Brain pericyte (primary cell): ENCODE data around the gene KLHL15.

ENCODE experiments used
- DNase-seq: peaks from one replicate; pipeline ENCODE4 v3.0.0-alpha.2; 2012; ENCODE audit warnings: low read depth, low spot score

Gene KLHL15

DNA sequence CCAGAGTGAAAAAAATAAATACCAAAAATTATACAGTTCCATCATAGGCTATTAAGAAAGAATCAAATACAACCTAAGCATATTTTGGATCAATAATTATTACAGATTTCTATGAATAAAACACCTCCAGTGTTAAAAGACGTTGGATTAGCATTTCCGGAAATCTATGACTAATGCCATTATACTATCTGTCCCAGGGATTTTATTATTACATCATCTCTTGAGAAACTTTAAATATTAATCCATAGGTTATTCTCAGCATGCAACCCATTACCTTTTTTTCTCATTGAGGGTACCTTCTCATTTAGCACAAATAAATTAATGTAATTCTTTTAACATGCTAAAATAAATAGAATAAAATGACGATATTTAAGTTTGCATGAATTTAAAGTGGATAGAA lies 74.6 kb downstream of the KLHL15 start:
- DNase-seq, result no peak

DNA sequence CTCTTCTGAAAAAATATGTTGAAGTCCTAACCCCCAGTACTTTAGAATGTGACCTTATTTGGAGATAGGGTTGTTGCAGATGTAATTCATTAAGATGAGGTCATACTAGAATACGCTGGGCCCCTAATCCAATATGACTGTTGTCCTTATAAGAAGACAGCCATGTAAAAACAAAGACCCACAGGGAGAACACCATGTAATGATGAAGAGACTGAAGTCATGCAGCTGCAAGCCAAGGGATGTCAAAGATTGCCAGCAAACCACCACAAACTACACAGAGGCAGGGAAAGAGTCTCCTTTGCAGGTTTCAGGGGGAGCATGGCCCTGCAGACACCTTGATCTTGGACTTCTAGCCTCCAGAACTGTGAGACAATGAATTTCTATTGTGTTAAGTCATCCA lies 81.8 kb downstream of the KLHL15 start:
- DNase-seq, result no peak

DNA sequence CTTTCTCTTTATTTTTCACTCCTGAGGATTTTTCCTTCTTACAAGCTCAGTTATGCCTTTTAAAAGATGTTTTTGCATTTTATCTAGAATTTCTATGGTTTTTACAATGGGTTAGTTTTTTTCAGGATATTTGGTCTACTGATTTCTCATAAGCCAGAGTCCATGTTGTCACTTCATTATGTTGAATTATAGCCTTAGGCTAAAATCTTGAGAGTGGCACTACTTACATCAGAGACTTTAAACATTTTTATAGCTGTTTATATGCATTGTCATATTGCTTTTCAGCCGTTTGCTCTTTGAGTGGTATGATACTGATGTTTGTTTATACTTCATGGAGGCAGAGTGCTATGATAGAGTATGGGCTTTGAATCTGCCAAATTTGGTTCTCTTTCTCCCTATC lies 82.8 kb downstream of the KLHL15 start:
- no peak for DNase-seq

DNA sequence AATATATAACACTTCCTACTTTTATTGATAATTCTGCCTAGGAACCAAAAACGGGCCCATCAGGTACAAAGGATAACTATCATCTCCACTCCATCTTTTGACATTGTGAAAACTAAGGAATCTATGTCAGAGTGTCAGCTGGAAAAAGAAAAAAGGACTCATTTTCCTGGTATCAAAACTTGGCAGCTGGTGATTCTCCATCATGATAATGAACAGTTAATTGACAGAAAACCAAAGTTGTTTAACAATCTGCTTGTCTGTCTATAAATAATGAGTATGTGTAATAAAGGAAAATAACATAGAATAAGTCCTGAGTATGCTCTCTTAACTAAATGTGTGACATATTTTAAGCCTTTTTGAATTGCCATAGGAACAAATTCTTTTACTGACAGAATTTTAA lies 87.8 kb downstream of the KLHL15 start:
- DNase-seq, result no peak

DNA sequence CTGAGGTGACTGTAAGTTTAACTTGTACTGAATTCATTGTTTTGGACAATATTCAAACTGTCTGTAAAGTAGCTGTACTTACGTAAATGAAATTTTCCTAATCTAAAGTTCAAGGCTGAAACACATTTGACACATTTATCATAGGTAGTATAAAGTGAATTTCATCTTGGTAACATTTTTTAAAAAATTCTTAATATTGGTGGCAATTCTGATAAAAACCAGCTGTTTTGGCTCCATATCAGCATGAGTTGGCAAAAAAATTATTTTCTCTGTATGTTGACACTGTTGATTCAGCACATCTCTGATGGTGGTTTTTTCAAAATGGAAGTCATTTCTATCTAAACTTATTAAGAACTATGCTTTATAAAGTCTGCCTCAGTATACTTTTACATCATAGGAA lies 88.3 kb downstream of the KLHL15 start:
- no peak for DNase-seq

DNA sequence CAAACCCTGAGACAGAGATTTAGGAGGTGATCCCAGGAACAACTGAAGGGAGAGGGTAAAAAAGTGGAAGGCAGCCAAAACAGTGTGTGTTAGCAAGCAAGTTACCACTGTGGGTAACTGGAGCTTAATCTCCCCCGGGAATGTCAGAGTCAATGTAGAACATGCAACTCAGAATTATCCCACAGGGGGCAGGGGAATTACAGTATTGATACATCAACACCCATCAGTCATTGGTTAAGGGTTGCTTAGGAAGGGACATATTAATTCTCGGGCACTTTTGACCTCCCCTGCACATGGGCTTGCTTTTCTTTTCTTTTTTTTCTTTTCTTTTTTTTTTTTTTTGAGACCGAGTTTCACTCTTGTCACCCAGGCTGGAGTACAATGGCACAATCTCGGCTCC lies 89.9 kb downstream of the KLHL15 start:
- DNase-seq, result no peak

DNA sequence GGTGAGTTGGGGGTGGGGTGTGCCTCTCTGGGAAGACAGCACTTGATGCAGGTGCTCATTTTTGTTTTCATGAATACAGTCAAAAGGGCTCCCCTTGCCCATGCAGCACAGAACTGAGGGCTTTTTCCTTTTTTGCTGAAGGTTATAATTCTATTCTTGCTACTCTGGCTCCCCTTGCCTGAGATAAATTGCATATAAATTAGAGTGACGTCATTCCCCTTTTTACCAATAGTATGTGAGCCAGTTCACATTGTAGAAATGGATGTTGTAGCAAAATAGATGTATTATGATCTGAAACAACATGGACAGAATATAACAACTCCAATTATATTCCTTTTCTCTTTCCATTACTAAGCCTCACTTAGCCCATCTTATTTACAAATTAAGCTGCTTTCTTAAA lies 90.8 kb downstream of the KLHL15 start:
- DNase-seq, result no peak

DNA sequence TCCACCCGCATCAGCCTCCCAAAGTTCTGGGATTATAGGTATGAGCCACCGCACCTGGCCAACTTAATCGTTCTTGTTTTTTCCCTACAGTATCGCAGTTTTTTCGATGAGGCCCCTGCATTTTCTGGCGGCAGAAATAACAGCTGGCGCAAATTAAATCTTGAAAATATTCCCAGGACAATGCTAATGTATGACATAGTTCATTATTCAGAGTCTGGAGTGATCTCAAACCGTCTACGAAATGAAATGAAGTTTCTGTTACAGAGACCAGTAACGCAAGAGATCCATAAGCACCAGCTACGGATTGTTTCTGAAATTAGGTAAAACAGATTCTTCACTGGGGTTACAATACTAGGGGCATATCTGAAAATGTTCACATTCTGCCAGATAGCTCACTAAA lies 91.9 kb downstream of the KLHL15 start:
- no peak for DNase-seq
